Thyroid gland (tissue), 4 donors: ENCODE results near the gene SPTLC3.

ENCODE experiments used
- POLR2A ChIP-seq, 2 donors: fragments of 450-650 bp; IDR thresholded peaks; one replicate each; pipeline ENCODE4 v1.6.1; 2017; ENCODE audit warnings: antibody characterized with exemption in 2 of 2, mild to moderate bottlenecking in 2 of 2, moderate library complexity in 1 of 2
- TF ChIP-seq, protein P1 (sequence below), 6 experiments: fragments of 200-600 bp in 3 of 6; fragments of 450-650 bp in 3 of 6; sonication (generic) in 3 of 6; IDR thresholded peaks; one replicate each; pipeline ENCODE4 v1.5.1; 2016 to 2019; ENCODE audit warnings: antibody characterized with exemption in 6 of 6, mild to moderate bottlenecking in 2 of 6, inconsistent platforms in 1 of 6, moderate library complexity in 1 of 6

DNA sequence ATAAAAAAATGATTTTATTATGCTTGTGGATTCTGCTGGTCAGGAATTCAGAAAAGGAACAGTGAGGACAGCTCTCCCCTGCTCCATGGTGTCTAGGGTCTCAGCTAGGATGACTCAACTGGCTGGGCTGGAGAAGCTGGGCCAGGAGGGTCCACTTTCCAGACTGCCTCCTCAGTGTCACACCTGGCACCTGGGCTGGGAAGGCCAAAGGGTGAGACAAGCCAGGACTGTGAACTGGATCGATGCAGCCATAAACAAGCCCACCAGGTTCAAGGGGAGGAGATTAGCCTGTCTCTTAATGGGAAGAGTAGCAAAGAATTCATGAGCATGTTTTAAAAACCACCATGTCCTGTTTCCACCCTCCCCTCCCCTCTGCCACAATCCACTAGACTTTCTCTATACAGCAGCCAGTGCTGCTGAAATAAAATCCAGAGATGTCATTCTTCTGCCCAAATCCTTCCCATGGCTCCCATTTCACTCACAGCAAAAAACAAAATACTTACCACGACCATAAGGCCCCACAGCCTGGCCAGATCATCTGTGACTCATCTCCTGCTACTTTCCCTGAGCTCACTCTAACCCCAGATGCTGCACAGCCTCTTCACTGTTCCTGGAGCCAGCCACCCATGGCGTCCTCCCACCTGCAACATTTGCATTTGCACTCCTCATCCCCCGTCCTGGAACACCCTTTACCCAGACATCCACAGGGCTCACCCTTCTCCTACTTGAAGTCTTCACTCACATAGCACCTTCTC lies 13.8 kb downstream of the SPTLC3 start:
- TF ChIP-seq, protein P1, sequence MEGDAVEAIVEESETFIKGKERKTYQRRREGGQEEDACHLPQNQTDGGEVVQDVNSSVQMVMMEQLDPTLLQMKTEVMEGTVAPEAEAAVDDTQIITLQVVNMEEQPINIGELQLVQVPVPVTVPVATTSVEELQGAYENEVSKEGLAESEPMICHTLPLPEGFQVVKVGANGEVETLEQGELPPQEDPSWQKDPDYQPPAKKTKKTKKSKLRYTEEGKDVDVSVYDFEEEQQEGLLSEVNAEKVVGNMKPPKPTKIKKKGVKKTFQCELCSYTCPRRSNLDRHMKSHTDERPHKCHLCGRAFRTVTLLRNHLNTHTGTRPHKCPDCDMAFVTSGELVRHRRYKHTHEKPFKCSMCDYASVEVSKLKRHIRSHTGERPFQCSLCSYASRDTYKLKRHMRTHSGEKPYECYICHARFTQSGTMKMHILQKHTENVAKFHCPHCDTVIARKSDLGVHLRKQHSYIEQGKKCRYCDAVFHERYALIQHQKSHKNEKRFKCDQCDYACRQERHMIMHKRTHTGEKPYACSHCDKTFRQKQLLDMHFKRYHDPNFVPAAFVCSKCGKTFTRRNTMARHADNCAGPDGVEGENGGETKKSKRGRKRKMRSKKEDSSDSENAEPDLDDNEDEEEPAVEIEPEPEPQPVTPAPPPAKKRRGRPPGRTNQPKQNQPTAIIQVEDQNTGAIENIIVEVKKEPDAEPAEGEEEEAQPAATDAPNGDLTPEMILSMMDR (IDR thresholded peaks at IDR 0.05) = no peak
- no peak for TF ChIP-seq POLR2A (IDR thresholded peaks at IDR 0.05)
